Mucosa of descending colon (tissue), 3 donors: ENCODE measurements around the gene GLCCI1. TPM values are rescaled to one million over a fixed set of nuclear protein-coding genes. Genes with fewer than 3 reads are reported as not detected.

Experiments
- ATAC-seq: fragments of 200-7000 bp; cut with Tn5 transposase; one replicate; pipeline ENCODE4 v1.9.1; 2020; ENCODE audit warnings: mild to moderate bottlenecking, moderate library complexity
- DNase-seq, 3 donors: peaks; one replicate each; pipeline ENCODE4 v3.0.0-alpha.2; 2020
- H3K36me3 ChIP-seq: fragments of 200-600 bp; one replicate; pipeline ENCODE4 v1.8.0; 2021; ENCODE audit warnings: low read depth, mild to moderate bottlenecking
- H3K4me1 ChIP-seq: fragments of 200-600 bp; one replicate; pipeline ENCODE4 v1.8.0; 2021; ENCODE audit warnings: low read depth, mild to moderate bottlenecking
- H3K4me3 ChIP-seq: fragments of 200-600 bp; one replicate; pipeline ENCODE4 v1.8.0; 2021; ENCODE audit warnings: mild to moderate bottlenecking
- H3K9me3 ChIP-seq: fragments of 200-600 bp; one replicate; pipeline ENCODE4 v1.8.0; 2021; ENCODE audit warnings: mild to moderate bottlenecking
- CTCF ChIP-seq: fragments of 200-600 bp; IDR thresholded peaks from one replicate; pipeline ENCODE4 v1.8.0; 2022; ENCODE audit warnings: antibody characterized with exemption, mild to moderate bottlenecking
- intact Hi-C, 2 donors: fragments of 100-400 bp; cut with DNase I in 1 of 2; cut with micrococcal nuclease in 1 of 2; formaldehyde crosslinking; loops; one replicate each; pipeline versions ENCODE4 v1.11.0 to v1.11.1; 2022; cut with DNase I, micrococcal nuclease
- total RNA-seq, 3 donors: library from RNA; stranded (reverse); fragmentation: NEBNext Ultra II Directional in 2 of 3; extraction: Animal tissue kit (Norgen Biotek cat#: 25700) in 2 of 3; gene quantifications; one replicate each; pipeline versions ENCODE4 v1.2.1 to v1.2.4, GENCODE V29; 2021 to 2023
- donor health status: DM: no; HTN: no; CAD: no; lungs with moderate emphysema.
- donor health status: DM: no; HTN: no; CAD: no.
- donor health status: DM: no; HTN: yes; CAD: no.

Gene GLCCI1
- total RNA-seq, 3 donors from 2014 or later = 9.2 to 14.0 (median 12.3) TPM

GRCh38 chr7:8135417-8135816, 166.8 kb downstream of the GLCCI1 start:
- DNase-seq = no peak
- Histone ChIP-seq H3K36me3 (no peaks in the 10 kb centered on the region), H3K4me3 (no peak overlapping the region), H3K4me1 (no peaks in the 10 kb centered on the region), H3K9me3 (no peaks in the 10 kb centered on the region)
- ATAC-seq = no peak
- TF ChIP-seq CTCF = no peak
- intact Hi-C loops = no loop called here

GRCh38 chr7:8136051-8136730, 167.6 kb downstream of the GLCCI1 start:
- no peak for TF ChIP-seq CTCF

More at GRCh38 chr7:8136051-8136730, 167.6 kb downstream of the GLCCI1 start:
- Histone ChIP-seq H3K36me3 (no peaks in the 10 kb centered on the region), H3K9me3 (no peaks in the 10 kb centered on the region), H3K4me1 (no peaks in the 10 kb centered on the region), H3K4me3 (no peak overlapping the region)
- intact Hi-C loops = no loop called here
- ATAC-seq = no peak
- DNase-seq = no peak
